DMS 273 (cell line): ENCODE data around the gene EYA3.

Source experiments
- DNase-seq: peaks from one replicate; lab custom pipeline; 2025; ENCODE audit not compliant: unreplicated experiment; lab: John Stamatoyannopoulos, UW

EYA3 gene

GRCh38 chr1:28088168-28088961, at the start of gene EYA3:
Gene EYA3, minus strand, starts transcription at chr1:28088610. Its CDS starts 30,584 bp downstream, at chr1:28058026.
- DNase-seq: peak; percentile 99

GRCh38 chr1:28136922-28137613, 48.7 kb upstream of the EYA3 start:
- no peak for DNase-seq

GRCh38 chr1:28136169-28136921, 47.9 kb upstream of the EYA3 start:
- DNase-seq: no peak

GRCh38 chr1:28135371-28136168, 47.2 kb upstream of the EYA3 start:
- no peak for DNase-seq

- no peak for DNase-seq
Measured at GRCh38 chr1:28134651-28135207, 46.3 kb upstream of the EYA3 start.

- DNase-seq: no peak
Measured at GRCh38 chr1:28132171-28133167, 44.1 kb upstream of the EYA3 start.

- no peak for DNase-seq
Measured at GRCh38 chr1:28130901-28131300, 42.5 kb upstream of the EYA3 start.

GRCh38 chr1:28129150-28129549, 40.7 kb upstream of the EYA3 start:
- no peak for DNase-seq

- DNase-seq: no peak
Measured at GRCh38 chr1:28127617-28128257, 39.3 kb upstream of the EYA3 start.

GRCh38 chr1:28126783-28127490, 38.5 kb upstream of the EYA3 start:
- DNase-seq: no peak

- no peak for DNase-seq
Measured at GRCh38 chr1:28126212-28126611, 37.8 kb upstream of the EYA3 start.

GRCh38 chr1:28123461-28123961, 35.1 kb upstream of the EYA3 start:
- no peak for DNase-seq

- DNase-seq: no peak
Measured at GRCh38 chr1:28122183-28122582, 33.8 kb upstream of the EYA3 start.

- DNase-seq: no peak
Measured at GRCh38 chr1:28119556-28119955, 31.1 kb upstream of the EYA3 start.

- no peak for DNase-seq
Measured at GRCh38 chr1:28118640-28119307, 30.4 kb upstream of the EYA3 start.

GRCh38 chr1:28115267-28115666, 26.9 kb upstream of the EYA3 start:
- no peak for DNase-seq

- no peak for DNase-seq
Measured at GRCh38 chr1:28114844-28115243, 26.4 kb upstream of the EYA3 start.

GRCh38 chr1:28113242-28113572, 24.8 kb upstream of the EYA3 start:
- DNase-seq: no peak
